8988T (cell line): ENCODE results near the gene SEMA4D.

Source experiments
- DNase-seq: peaks from one replicate; pipeline ENCODE4 v3.0.0; 2011

Gene SEMA4D

GRCh38 chr9:89363921-89364665, 133.8 kb downstream of the SEMA4D start:
- no peak for DNase-seq

- no peak for DNase-seq
Observed at GRCh38 chr9:89363311-89363670, 134.6 kb downstream of the SEMA4D start.

- DNase-seq: no peak
Observed at GRCh38 chr9:89362647-89363310, 135.1 kb downstream of the SEMA4D start.

GRCh38 chr9:89361816-89362646, 135.9 kb downstream of the SEMA4D start:
- DNase-seq: no peak

- no peak for DNase-seq
Observed at GRCh38 chr9:89361031-89361430, 136.9 kb downstream of the SEMA4D start.

- no peak for DNase-seq
Observed at GRCh38 chr9:89360465-89360864, 137.4 kb downstream of the SEMA4D start.

GRCh38 chr9:89359751-89360261, 138.1 kb downstream of the SEMA4D start:
- no peak for DNase-seq

GRCh38 chr9:89358985-89359384, 138.9 kb downstream of the SEMA4D start:
- no peak for DNase-seq

GRCh38 chr9:89358376-89358916, 139.5 kb downstream of the SEMA4D start:
- no peak for DNase-seq

- no peak for DNase-seq
Observed at GRCh38 chr9:89357331-89358197, 140.3 kb downstream of the SEMA4D start.

- no peak for DNase-seq
Observed at GRCh38 chr9:89356782-89357181, 141.1 kb downstream of the SEMA4D start.

GRCh38 chr9:89354471-89354870, 143.4 kb downstream of the SEMA4D start:
- DNase-seq: no peak

- no peak for DNase-seq
Observed at GRCh38 chr9:89353989-89354388, 143.9 kb downstream of the SEMA4D start.

GRCh38 chr9:89352874-89353649, 144.9 kb downstream of the SEMA4D start:
- no peak for DNase-seq

GRCh38 chr9:89352451-89352850, 145.5 kb downstream of the SEMA4D start:
- DNase-seq: no peak

- no peak for DNase-seq
Observed at GRCh38 chr9:89351584-89352300, 146.2 kb downstream of the SEMA4D start.

GRCh38 chr9:89350988-89351557, 146.8 kb downstream of the SEMA4D start:
- no peak for DNase-seq

GRCh38 chr9:89349607-89350006, 148.3 kb downstream of the SEMA4D start:
- DNase-seq: no peak

GRCh38 chr9:89347651-89348050, 150.3 kb downstream of the SEMA4D start:
- no peak for DNase-seq

GRCh38 chr9:89346696-89347095, 151.2 kb downstream of the SEMA4D start:
- no peak for DNase-seq
